ENCODE results near the gene WDR59. TPM values are rescaled to one million over a fixed set of nuclear protein-coding genes. Genes with fewer than 3 reads are reported as not detected.

Gene WDR59
- polyA plus RNA-seq, 1 experiment: 48.1 TPM

DNA sequence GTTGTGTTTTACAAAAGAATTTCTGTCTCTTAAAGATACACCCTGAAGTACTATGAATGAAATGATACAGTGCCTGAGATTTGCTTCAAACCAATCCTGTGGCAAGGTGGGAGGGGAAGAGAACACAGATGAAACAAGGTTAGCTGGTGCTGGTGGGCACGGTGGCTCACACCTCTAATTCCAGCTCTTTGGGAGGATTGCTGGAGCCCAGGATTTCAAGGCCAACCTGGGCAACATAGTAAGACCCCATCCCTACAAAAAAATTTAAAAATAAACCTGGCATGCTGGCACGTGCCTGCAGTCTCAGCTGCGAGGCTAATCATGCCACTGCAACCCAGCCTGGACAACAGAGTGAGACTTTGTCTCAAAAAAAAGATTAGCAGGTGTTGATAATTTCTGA is 143.0 kb downstream of the WDR59 start:
- ChIA-PET POLR2A (no interaction called here), CTCF (interaction anchor here (1.7 kb wide), 1 partner anchor 21 kb away, joined by 4 read pairs; no protein-coding TSS in a partner anchor)
- peaks cover 2% of the 10 kb centered on the region for H3K27me3 ChIP-seq (ENCODE audit: control insufficient read depth, insufficient read depth, low read length)
- no peak overlapping the region for H3K27ac ChIP-seq (ENCODE audit: low read depth, low read length)
- no peak for TF ChIP-seq CTCF (IDR thresholded peaks at IDR 0.05; ENCODE audit: low read depth, low read length)
- no peak for DNase-seq (ENCODE audit: low read depth, low spot score)
- no peak overlapping the region for H3K4me3 ChIP-seq (ENCODE audit: low read depth, low read length)
- H3K9me3 ChIP-seq (ENCODE audit: control insufficient read depth, insufficient read depth, low read length): no peaks in the 10 kb centered on the region

- TF ChIP-seq CTCF (IDR thresholded peaks at IDR 0.05; ENCODE audit: low read depth, low read length): no peak
- ChIA-PET CTCF (interaction anchor here (1.7 to 2.7 kb wide), 2 partner anchors 21 kb away, joined by 4 to 11 read pairs; no protein-coding TSS in a partner anchor), POLR2A (no interaction called here)
- no peak overlapping the region for H3K4me3 ChIP-seq (ENCODE audit: low read depth, low read length)
- no peak for DNase-seq (ENCODE audit: low read depth, low spot score)
- H3K27ac ChIP-seq (ENCODE audit: low read depth, low read length): no peak overlapping the region
- H3K27me3 ChIP-seq (ENCODE audit: control insufficient read depth, insufficient read depth, low read length): peaks cover 2% of the 10 kb centered on the region
- H3K9me3 ChIP-seq (ENCODE audit: control insufficient read depth, insufficient read depth, low read length): no peaks in the 10 kb centered on the region
Observed at GRCh38 chr16:74841469-74841868, 143.5 kb downstream of the WDR59 start.

GRCh38 chr16:74837056-74837455 is 147.9 kb downstream of the WDR59 start:
- Histone ChIP-seq H3K27ac (ENCODE audit: low read depth, low read length) (no peak overlapping the region), H3K9me3 (ENCODE audit: control insufficient read depth, insufficient read depth, low read length) (no peaks in the 10 kb centered on the region), H3K27me3 (ENCODE audit: control insufficient read depth, insufficient read depth, low read length) (peaks cover 7% of the 10 kb centered on the region), H3K4me3 (ENCODE audit: low read depth, low read length) (no peak overlapping the region)
- ChIA-PET POLR2A (interaction anchor here (0.7 kb wide), 1 partner anchor 116 kb away, joined by 5 read pairs; no protein-coding TSS in a partner anchor), CTCF (interaction anchor here (1.0 to 1.4 kb wide), 3 partner anchors 24 to 26 kb away, joined by 3 to 8 read pairs (median 5); no protein-coding TSS in a partner anchor)
- no peak for DNase-seq (ENCODE audit: low read depth, low spot score)
- no peak for TF ChIP-seq CTCF (IDR thresholded peaks at IDR 0.05; ENCODE audit: low read depth, low read length)

- no peak for TF ChIP-seq CTCF (IDR thresholded peaks at IDR 0.05; ENCODE audit: low read depth, low read length)
- no peak for DNase-seq (ENCODE audit: low read depth, low spot score)
- peaks cover 7% of the 10 kb centered on the region for H3K27me3 ChIP-seq (ENCODE audit: control insufficient read depth, insufficient read depth, low read length)
- no peak overlapping the region for H3K27ac ChIP-seq (ENCODE audit: low read depth, low read length)
- no peak overlapping the region for H3K4me3 ChIP-seq (ENCODE audit: low read depth, low read length)
- ChIA-PET CTCF (interaction anchor here (0.7 to 1.4 kb wide), 3 partner anchors 23 to 37 kb away, joined by 3 to 5 read pairs (median 3); no protein-coding TSS in a partner anchor), POLR2A (interaction anchor here (0.7 kb wide), 1 partner anchor 368 kb away, joined by 4 read pairs; no protein-coding TSS in a partner anchor)
- no peaks in the 10 kb centered on the region for H3K9me3 ChIP-seq (ENCODE audit: control insufficient read depth, insufficient read depth, low read length)
Observed at GRCh38 chr16:74836111-74836671, 148.7 kb downstream of the WDR59 start.

- ChIA-PET POLR2A (no interaction called here), CTCF (interaction anchor here (1.6 kb wide), 1 partner anchor 30 kb away, joined by 7 read pairs; no protein-coding TSS in a partner anchor)
- no peak overlapping the region for H3K4me3 ChIP-seq (ENCODE audit: low read depth, low read length)
- TF ChIP-seq CTCF (IDR thresholded peaks at IDR 0.05; ENCODE audit: low read depth, low read length): no peak
- DNase-seq (ENCODE audit: low read depth, low spot score): no peak
- H3K9me3 ChIP-seq (ENCODE audit: control insufficient read depth, insufficient read depth, low read length): peaks cover 2% of the 10 kb centered on the region; the same call in 1 of the 2 replicates
- H3K27me3 ChIP-seq (ENCODE audit: control insufficient read depth, insufficient read depth, low read length): peaks cover 9% of the 10 kb centered on the region
- H3K27ac ChIP-seq (ENCODE audit: low read depth, low read length): no peak overlapping the region
Observed at GRCh38 chr16:74832228-74832627, 152.7 kb downstream of the WDR59 start.
